ENCODE data around the gene TDG. TPM values are rescaled to one million over a fixed set of nuclear protein-coding genes. Genes with fewer than 3 reads are reported as not detected.

Gene TDG
- total RNA-seq, 4 donors from 2014 or later, result 19.4 to 42.8 (median 24.9) TPM

DNA sequence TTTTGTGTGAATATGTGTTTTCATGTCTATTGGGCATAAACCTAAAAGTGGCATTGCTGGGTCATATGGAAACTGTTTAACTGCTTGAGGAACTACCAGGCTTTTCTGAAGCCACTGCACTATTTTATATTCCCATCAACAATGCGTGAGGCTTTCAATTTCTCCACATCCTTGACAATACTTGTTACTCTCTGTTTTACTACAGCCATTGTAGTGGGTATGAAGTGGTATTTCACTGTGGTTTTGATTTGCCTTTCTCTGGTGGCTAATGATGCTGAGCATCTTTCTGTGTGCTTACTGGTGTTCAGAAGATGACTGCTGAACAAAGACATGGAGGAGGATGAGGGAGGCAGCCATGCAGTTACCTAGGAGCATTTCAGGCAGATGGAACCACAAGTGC, 13.2 kb upstream of the TDG start:
- intact Hi-C loops (cut with DNase I), result loop anchor here (10.0 kb wide), 1 partner anchor 112 kb away; the partner anchor contains the start of gene HCFC2
- Histone ChIP-seq H3K27me3 (no peaks in the 10 kb centered on the region), H3K4me1 (peaks cover 9 to 25% (median 13%) of the 10 kb centered on the region in 3 donors), H3K9me3 (no peaks in the 10 kb centered on the region), H3K4me3 (no peak overlapping the region), H3K27ac (no peak overlapping the region), H3K36me3 (peaks cover 11 to 71% (median 51%) of the 10 kb centered on the region in 3 donors)
- TF ChIP-seq POLR2A (IDR thresholded peaks at IDR 0.05), result no peak
- TF ChIP-seq CTCF (IDR thresholded peaks at IDR 0.05), result no peak
- WGBS, 2 donors, result 35 to 88% methylated on average over 1 of the region's 1 CpG
- no peak for DNase-seq

DNA sequence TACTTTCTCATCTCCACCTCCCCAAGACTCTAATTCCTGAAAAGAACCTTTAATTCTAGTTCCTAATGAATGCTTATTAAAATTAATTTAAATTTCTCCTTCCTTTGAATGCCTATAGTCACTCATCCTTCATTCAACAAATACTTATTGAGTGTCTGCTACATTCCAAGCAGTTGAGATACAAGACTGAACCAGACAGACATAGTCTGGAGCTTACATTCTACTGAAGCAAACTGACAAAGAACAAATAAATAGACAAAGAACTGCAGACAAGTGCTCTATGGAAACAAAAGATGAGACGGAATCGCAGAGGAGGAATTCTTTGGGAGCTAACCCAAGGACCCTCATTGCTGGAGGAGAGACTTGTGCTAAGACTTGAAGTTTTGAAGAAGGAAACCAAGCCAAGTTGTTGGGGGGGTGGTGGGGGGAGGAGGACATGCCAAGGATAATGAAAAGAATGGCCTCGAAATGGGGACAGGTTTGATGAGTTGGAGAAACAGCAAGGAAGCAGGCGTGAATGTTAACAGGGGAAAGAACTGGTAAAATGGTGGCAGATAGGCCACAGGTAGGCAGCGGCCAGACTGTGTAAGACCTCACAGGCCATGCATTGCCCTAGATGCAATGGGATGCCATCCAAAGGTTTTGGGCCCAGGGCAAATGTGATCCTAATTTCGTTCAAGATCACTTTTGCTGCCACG, 9.7 kb upstream of the TDG start:
- peaks cover 9 to 35% (median 13%) of the 10 kb centered on the region in 3 donors for H3K4me1 ChIP-seq
- H3K4me3 ChIP-seq, result peak overlapping the region; percentile 52 to 95 (median 82)
- no peaks in the 10 kb centered on the region for H3K9me3 ChIP-seq
- TF ChIP-seq POLR2A (IDR thresholded peaks at IDR 0.05), result no peak
- TF ChIP-seq CTCF (IDR thresholded peaks at IDR 0.05), result no peak
- H3K27ac ChIP-seq, result peak overlapping the region; percentile 81 to 95 (median 92)
- peaks cover 0 to 36% (median 24%) of the 10 kb centered on the region in 3 donors for H3K36me3 ChIP-seq
- no peak for DNase-seq
- H3K27me3 ChIP-seq, result no peaks in the 10 kb centered on the region
- intact Hi-C loops (cut with DNase I), result loop anchor here (10.0 kb wide), 1 partner anchor 109 kb away; the partner anchor contains the start of gene HCFC2
- 9 to 13% methylated on average over 7 of the region's 7 CpGs for WGBS, 2 donors

- no peak for TF ChIP-seq CTCF (IDR thresholded peaks at IDR 0.05)
- TF ChIP-seq POLR2A (IDR thresholded peaks at IDR 0.05), result no peak
- peak overlapping the region; percentile 52 to 95 (median 82) for H3K4me3 ChIP-seq
- peaks cover 9 to 35% (median 13%) of the 10 kb centered on the region in 3 donors for H3K4me1 ChIP-seq
- intact Hi-C loops (cut with DNase I), result loop anchor here (10.0 kb wide), 1 partner anchor 108 kb away; the partner anchor contains the start of gene HCFC2
- WGBS, 2 donors, result 0% methylated on average over 21 to 24 of the region's 31 CpGs
- DNase-seq, result no peak
- peaks cover 0 to 30% (median 20%) of the 10 kb centered on the region in 3 donors for H3K36me3 ChIP-seq
- no peaks in the 10 kb centered on the region for H3K27me3 ChIP-seq
- H3K27ac ChIP-seq, result peak overlapping the region; percentile 81 to 95 (median 92)
- no peaks in the 10 kb centered on the region for H3K9me3 ChIP-seq
These were observed 9.1 kb upstream of the TDG start for GRCh38 chr12:103956509-103957027.

- no peaks in the 10 kb centered on the region for H3K9me3 ChIP-seq
- WGBS, 2 donors, result 83 to 85% methylated on average over 7 of the region's 7 CpGs
- intact Hi-C loops (cut with DNase I), result loop anchor here (10.0 kb wide), 1 partner anchor 107 kb away; the partner anchor contains the start of gene HCFC2
- H3K27me3 ChIP-seq, result no peaks in the 10 kb centered on the region
- H3K27ac ChIP-seq, result peak overlapping the region; percentile 81 to 95 (median 92)
- no peak for TF ChIP-seq POLR2A (IDR thresholded peaks at IDR 0.05)
- no peak for TF ChIP-seq CTCF (IDR thresholded peaks at IDR 0.05)
- peak overlapping the region in 3 of 4 donors; percentile 81 to 95 (median 82) for H3K4me3 ChIP-seq
- no peak for DNase-seq
- H3K4me1 ChIP-seq, result peaks cover 9 to 35% (median 13%) of the 10 kb centered on the region in 3 donors
- peaks cover 0 to 17% (median 7%) of the 10 kb centered on the region in 3 donors for H3K36me3 ChIP-seq
These were observed 7.7 kb upstream of the TDG start for GRCh38 chr12:103957865-103958388.

GRCh38 chr12:103958621-103959020, 7.1 kb upstream of the TDG start:
- peaks cover 0 to 10% (median 0%) of the 10 kb centered on the region in 3 donors for H3K36me3 ChIP-seq
- 45 to 71% methylated on average over 1 of the region's 1 CpG for WGBS, 2 donors
- DNase-seq, result no peak
- H3K27me3 ChIP-seq, result no peaks in the 10 kb centered on the region
- H3K9me3 ChIP-seq, result no peaks in the 10 kb centered on the region
- intact Hi-C loops (cut with DNase I), result loop anchor here (10.0 kb wide), 1 partner anchor 106 kb away; the partner anchor contains the start of gene HCFC2
- H3K4me3 ChIP-seq, result no peak overlapping the region
- TF ChIP-seq POLR2A (IDR thresholded peaks at IDR 0.05) (no peak), CTCF (IDR thresholded peaks at IDR 0.05) (no peak)
- peaks cover 9 to 37% (median 13%) of the 10 kb centered on the region in 3 donors for H3K4me1 ChIP-seq
- peak overlapping the region in 1 of 4 donors; percentile 93 for H3K27ac ChIP-seq

Data from esophagus squamous epithelium (tissue), 5 donors.